ENCODE results near the gene RNASEH2C.

Gene RNASEH2C

DNA sequence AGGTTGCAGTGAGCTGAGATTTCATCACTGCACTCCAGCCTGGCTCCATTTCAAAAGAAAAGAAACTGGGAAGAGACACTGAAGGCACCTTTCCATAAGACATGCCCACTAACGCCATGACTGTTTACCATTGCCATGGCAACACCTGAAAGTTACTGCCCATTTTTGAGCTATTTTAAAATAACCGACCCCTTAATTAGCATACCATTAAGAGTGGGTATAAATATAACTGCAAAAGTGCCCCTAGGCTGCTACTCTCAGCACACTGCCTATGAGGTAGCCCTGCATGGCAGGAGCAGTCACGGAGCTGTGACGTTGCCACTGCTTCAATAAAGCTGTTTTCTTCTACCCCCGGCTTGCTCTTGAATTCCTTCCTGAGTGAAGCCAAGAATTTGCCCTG lies 9.9 kb upstream of the RNASEH2C start:
- Histone ChIP-seq H3K4me3 (no peak overlapping the region), H3K27ac (no peak overlapping the region)
- TF ChIP-seq, protein P1, sequence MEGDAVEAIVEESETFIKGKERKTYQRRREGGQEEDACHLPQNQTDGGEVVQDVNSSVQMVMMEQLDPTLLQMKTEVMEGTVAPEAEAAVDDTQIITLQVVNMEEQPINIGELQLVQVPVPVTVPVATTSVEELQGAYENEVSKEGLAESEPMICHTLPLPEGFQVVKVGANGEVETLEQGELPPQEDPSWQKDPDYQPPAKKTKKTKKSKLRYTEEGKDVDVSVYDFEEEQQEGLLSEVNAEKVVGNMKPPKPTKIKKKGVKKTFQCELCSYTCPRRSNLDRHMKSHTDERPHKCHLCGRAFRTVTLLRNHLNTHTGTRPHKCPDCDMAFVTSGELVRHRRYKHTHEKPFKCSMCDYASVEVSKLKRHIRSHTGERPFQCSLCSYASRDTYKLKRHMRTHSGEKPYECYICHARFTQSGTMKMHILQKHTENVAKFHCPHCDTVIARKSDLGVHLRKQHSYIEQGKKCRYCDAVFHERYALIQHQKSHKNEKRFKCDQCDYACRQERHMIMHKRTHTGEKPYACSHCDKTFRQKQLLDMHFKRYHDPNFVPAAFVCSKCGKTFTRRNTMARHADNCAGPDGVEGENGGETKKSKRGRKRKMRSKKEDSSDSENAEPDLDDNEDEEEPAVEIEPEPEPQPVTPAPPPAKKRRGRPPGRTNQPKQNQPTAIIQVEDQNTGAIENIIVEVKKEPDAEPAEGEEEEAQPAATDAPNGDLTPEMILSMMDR (IDR thresholded peaks at IDR 0.05), result no peak
- DNase-seq (ENCODE audit: low spot score), result no peak

DNA sequence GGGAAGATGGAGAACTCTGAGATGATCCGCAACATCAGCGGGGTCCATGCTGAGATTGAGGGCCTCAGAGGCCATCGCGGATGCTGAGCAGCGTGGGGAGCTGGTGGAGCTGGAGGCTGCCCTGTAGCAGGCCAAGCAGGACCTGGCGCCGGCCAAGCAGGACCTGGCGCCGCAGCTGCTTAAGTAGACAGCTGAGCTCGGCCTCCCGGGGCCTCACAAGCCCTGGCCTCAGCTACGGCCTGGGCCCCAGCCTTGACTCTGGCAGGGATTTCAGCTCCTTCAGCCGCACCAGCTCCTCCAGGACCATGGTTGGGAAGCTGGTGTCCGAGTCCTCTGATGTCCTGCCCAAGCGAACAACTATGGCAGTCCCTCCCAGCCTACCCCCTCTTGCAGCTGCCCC lies 7.3 kb upstream of the RNASEH2C start:
- no peak for DNase-seq (ENCODE audit: low spot score)
- TF ChIP-seq, protein P1 (IDR thresholded peaks at IDR 0.05), result no peak
- H3K4me3 ChIP-seq, result no peak overlapping the region
- no peak overlapping the region for H3K27ac ChIP-seq

DNA sequence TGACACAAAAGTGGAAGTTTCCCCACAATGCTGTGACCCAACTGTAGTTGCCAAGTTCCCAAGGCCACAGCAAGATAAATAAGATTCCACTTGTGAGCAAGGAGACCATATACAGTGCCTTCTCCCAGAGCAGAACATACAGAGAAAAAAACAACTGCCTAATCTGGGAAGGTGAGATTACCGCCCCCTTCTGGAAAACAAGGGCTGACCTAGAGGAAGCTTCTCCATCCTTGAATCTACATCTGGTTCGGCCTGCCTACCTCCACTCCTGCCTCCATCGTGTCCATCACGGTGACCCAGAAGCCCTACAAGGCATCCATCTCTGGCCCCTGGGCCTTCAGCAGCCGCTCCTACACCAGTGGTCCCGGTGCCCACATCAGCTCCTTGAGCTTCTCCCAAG lies 6.1 kb upstream of the RNASEH2C start:
- Histone ChIP-seq H3K27ac (no peak overlapping the region), H3K4me3 (no peak overlapping the region)
- no peak for DNase-seq (ENCODE audit: low spot score)
- TF ChIP-seq, protein P1 (IDR thresholded peaks at IDR 0.05), result no peak

DNA sequence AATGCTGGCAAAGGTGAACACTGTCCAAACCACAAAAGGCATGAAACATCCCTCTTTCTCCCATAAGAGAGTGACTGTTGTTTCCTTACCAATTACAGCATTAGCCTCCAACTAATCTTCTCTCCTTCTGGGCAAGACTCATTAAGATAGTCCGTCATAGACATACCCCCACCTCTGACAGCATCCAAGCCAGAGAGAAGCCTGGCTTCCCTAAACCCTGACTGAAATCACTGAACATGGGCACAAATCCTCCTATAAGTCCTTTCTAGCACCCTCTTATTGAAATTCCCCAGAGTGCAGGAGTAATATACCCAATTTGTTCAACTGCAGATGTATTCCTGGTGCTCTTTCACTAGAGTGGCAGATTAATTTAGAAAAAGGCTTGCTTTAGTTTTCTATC lies 1.7 kb upstream of the RNASEH2C start:
- TF ChIP-seq, protein P1 (IDR thresholded peaks at IDR 0.05), result no peak
- no peak for DNase-seq (ENCODE audit: low spot score)
- H3K27ac ChIP-seq, result no peak overlapping the region
- H3K4me3 ChIP-seq, result no peak overlapping the region

DNA sequence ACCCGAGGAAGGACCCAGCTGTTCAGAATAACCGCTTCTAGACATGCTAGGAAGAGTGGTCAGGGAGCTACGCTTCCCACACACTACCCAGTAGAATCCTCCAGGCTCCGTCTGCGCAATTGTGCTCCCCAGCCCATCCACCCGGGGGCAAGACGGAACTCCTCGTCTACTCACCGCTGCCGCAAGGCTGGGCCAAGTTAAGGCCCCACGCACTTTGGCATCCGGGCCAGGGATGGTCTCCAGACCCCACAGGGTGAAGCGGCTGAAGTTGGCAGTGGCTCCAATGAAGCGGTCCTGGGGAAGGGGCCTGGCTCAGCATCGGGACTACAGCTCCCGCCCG lies 757 bp downstream of the RNASEH2C start:
- Histone ChIP-seq H3K4me3 (peak overlapping the region; percentile 94), H3K27ac (peak overlapping the region; percentile 80 to 97)
- TF ChIP-seq, protein P1 (IDR thresholded peaks at IDR 0.05), result no peak
- no peak for DNase-seq (ENCODE audit: low spot score)

DNA sequence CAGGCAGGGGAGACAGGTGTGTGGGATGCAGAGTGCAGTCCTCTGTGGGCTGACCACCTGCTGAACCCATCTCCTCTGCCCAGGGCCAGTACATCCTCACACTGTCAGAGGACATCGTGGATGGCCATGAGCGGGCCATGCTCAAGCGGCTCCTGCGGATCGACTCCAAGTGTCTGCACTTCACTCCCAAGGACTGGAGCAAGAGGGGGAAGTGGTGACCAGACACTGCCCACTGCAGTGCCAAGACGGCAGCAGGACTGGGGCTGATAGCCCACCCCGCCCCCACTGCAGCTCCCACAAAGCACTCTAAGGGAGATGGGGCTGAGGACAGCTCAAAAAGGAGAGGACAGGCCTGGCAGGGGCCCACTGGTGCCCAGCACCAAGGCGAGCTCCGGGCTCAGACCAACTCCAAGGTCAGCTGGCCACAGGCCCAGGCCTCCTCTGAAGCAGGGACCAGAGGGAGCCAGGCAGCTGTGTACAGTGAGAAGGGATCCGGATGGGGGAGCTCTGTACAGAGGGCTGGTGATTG lies 1.6 kb downstream of the RNASEH2C start:
- TF ChIP-seq, protein P1 (IDR thresholded peaks at IDR 0.05), result no peak
- peak overlapping the region; percentile 94 for H3K4me3 ChIP-seq
- DNase-seq (ENCODE audit: low spot score), result no peak
- no peak overlapping the region for H3K27ac ChIP-seq

DNA sequence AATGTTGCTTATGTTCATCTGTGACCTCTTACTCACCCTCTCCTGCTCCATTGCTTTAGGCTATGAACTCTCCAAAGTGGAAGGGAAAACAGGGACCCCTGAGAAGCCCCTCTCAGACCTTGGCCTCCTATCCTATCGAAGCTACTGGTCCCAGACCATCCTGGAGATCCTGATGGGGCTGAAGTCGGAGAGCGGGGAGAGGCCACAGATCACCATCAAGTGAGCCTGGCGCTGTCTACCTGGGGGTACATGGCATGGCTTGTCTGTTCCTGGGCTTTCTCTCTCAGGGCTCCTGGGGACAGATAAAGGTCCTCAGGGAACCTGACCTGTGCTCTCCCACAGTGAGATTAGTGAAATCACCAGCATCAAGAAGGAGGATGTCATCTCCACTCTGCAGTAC lies 2.1 kb downstream of the RNASEH2C start:
- Histone ChIP-seq H3K27ac (no peak overlapping the region), H3K4me3 (peak overlapping the region; percentile 94)
- TF ChIP-seq, protein P1 (IDR thresholded peaks at IDR 0.05), result no peak
- DNase-seq (ENCODE audit: low spot score), result no peak
